Measurements from ENCODE around the gene MACROD2.

Gene MACROD2

DNA sequence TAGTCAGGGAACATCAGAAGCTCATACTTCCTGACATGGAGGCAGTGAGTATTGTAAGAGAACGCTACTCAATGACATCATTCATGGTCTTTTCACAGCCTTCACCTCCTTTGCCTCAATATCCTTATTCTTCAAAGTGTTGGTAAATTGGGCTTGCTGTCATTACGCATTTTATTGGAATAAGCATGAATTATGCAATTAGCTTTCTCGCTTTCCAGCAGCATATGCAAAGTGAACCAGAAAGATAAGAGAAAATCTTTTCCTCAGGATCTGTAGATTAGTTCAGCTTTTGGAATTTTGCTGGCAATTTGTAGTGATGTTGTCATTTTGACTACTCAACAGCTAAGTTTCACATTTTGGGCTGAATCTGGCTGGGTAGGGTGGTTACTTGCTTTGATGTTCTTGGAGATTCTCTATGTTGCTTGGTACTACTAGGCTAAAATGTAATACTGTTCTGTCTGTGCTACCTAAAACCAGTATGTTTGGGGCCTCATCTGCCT lies 1565.8 kb downstream of the MACROD2 start:
- Histone ChIP-seq H3K4me2 (ENCODE audit: low read length) (no peak overlapping the region), H3K27me3 (ENCODE audit: control insufficient read depth, insufficient read depth, low read length) (no peaks in the 10 kb centered on the region), H3K9ac (ENCODE audit: low read depth, low read length) (no peak overlapping the region), H3K9me3 (replicated peaks; ENCODE audit: low read length) (no peaks in the 10 kb centered on the region), H3K4me3 (ENCODE audit: low read length) (no peak overlapping the region), H3K4me1 (ENCODE audit: control insufficient read depth, insufficient read depth, low read length) (no peaks in the 10 kb centered on the region), H3K36me3 (ENCODE audit: insufficient read depth, low read length) (no peaks in the 10 kb centered on the region)

DNA sequence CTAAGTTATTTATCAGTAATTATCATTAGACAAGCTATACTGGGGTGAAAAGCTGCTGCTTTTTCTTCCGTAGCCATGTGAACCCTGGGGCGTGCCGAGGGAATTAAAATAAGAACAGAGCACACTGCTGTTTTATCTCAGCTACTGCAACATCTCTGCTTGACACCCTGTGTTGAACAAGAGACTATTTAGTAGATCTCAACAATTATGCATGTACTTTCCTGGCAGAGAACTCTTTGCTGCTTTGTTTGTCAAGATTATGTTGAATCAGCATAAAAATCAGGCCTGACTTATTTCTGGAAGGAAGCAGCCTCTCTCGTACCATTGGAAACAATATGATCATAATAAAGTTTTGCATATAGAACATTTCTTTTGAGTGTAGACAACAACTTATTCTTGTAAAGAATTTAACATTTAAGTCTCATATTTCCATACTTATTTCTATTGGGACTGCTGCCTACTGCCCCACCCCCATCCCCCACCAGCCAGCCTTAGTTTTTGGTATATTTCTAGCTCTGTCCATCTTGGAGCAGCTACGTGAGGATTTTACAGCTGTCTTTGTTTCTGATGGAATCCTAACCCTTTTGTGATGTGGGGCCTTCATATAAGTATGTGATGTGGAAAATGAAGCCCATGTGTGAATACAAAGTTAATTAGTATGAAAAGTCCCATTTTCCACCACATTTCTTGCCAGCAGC lies 1566.5 kb downstream of the MACROD2 start:
- Histone ChIP-seq H3K9ac (ENCODE audit: low read depth, low read length) (no peak overlapping the region), H3K4me3 (ENCODE audit: low read length) (no peak overlapping the region), H3K4me1 (ENCODE audit: control insufficient read depth, insufficient read depth, low read length) (no peaks in the 10 kb centered on the region), H3K36me3 (ENCODE audit: insufficient read depth, low read length) (no peaks in the 10 kb centered on the region), H3K9me3 (replicated peaks; ENCODE audit: low read length) (no peaks in the 10 kb centered on the region), H3K27me3 (ENCODE audit: control insufficient read depth, insufficient read depth, low read length) (no peaks in the 10 kb centered on the region), H3K4me2 (ENCODE audit: low read length) (no peak overlapping the region)

DNA sequence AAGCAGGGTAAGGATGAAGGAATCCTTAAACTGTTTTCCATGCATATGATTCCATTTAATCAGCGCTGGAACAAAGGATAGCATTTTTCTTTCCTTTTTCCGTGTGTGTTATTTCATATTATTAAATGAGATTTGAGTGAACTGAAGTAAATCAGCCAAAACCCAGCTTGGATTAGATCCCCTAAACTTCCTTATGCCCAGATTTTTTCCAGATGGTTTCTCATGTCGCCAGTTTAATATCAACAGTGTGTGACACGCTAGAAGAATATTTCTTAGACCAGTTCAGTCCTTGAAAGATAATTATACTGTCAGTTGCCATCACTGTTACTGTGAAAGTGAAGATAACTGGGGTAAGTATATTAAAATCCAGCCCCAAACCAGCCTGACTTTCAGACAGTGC lies 1568.5 kb downstream of the MACROD2 start:
- Histone ChIP-seq H3K9ac (ENCODE audit: low read depth, low read length) (no peak overlapping the region), H3K4me3 (ENCODE audit: low read length) (no peak overlapping the region), H3K36me3 (ENCODE audit: insufficient read depth, low read length) (no peaks in the 10 kb centered on the region), H3K4me2 (ENCODE audit: low read length) (no peak overlapping the region), H3K9me3 (replicated peaks; ENCODE audit: low read length) (no peaks in the 10 kb centered on the region), H3K4me1 (ENCODE audit: control insufficient read depth, insufficient read depth, low read length) (no peaks in the 10 kb centered on the region), H3K27me3 (ENCODE audit: control insufficient read depth, insufficient read depth, low read length) (no peaks in the 10 kb centered on the region)

DNA sequence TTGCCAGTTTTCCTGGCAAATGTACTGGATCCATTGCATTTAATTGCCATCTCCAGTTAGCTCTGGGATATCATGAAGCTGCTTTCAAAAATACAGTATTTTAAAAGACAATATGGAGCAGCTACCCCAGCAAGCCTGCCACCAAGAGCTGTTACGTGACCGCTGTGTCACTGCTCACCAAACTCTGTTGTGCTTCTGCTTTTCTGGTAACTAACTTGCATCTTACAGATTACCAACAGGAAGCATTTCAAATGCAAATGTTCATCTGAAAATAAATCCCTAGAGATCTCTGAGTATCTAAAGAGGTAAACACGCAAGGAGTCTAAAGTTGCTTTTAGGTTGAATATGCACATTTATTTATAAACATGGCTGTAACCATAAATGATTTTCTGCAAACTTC lies 1569.7 kb downstream of the MACROD2 start:
- Histone ChIP-seq H3K9me3 (replicated peaks; ENCODE audit: low read length) (no peaks in the 10 kb centered on the region), H3K4me3 (ENCODE audit: low read length) (no peak overlapping the region), H3K4me1 (ENCODE audit: control insufficient read depth, insufficient read depth, low read length) (no peaks in the 10 kb centered on the region), H3K9ac (ENCODE audit: low read depth, low read length) (no peak overlapping the region), H3K27me3 (ENCODE audit: control insufficient read depth, insufficient read depth, low read length) (no peaks in the 10 kb centered on the region), H3K36me3 (ENCODE audit: insufficient read depth, low read length) (no peaks in the 10 kb centered on the region), H3K4me2 (ENCODE audit: low read length) (no peak overlapping the region)

DNA sequence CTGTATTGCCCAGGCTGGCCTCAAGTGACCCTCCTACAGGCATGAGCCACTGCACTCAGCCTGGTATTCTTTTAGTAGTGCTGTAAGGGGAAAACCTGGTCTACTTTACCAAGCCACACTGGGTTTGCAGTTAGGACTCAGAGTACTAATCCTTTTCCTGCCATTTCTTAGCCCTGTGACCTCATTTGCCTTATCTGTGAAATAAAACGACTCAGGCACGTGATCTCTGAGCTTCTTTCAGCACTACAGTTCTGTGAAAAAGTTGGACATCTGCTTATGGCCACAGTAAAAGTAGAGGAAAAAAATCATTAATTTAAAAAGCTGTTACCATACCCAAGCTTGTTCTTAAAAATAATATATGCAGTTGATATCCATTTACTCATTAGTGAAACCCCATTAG lies 1570.5 kb downstream of the MACROD2 start:
- Histone ChIP-seq H3K4me2 (ENCODE audit: low read length) (no peak overlapping the region), H3K4me1 (ENCODE audit: control insufficient read depth, insufficient read depth, low read length) (no peaks in the 10 kb centered on the region), H3K4me3 (ENCODE audit: low read length) (no peak overlapping the region), H3K36me3 (ENCODE audit: insufficient read depth, low read length) (no peaks in the 10 kb centered on the region), H3K27me3 (ENCODE audit: control insufficient read depth, insufficient read depth, low read length) (no peaks in the 10 kb centered on the region), H3K9ac (ENCODE audit: low read depth, low read length) (no peak overlapping the region), H3K9me3 (replicated peaks; ENCODE audit: low read length) (no peaks in the 10 kb centered on the region)

DNA sequence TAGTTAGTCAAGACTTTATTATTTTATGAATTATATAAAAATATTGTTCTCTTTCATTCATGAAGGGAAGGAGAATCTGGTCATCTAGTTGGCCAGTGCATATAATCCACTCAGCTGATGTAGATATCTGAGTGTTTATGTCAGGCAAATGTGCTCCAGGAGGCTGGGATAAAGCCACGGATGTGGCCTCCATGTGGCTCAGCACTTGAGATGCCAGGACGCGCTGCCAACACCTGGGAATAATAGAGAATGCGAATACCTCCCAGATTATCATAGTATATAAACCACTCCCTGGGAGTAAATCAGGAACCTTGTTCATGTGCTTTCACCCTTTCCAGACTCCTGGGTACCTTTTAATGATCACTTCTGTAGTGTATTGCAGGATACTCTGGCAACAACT lies 1571.9 kb downstream of the MACROD2 start:
- Histone ChIP-seq H3K27me3 (ENCODE audit: control insufficient read depth, insufficient read depth, low read length) (no peaks in the 10 kb centered on the region), H3K36me3 (ENCODE audit: insufficient read depth, low read length) (no peaks in the 10 kb centered on the region), H3K9me3 (replicated peaks; ENCODE audit: low read length) (no peaks in the 10 kb centered on the region), H3K9ac (ENCODE audit: low read depth, low read length) (no peak overlapping the region), H3K4me3 (ENCODE audit: low read length) (no peak overlapping the region), H3K4me2 (ENCODE audit: low read length) (no peak overlapping the region), H3K4me1 (ENCODE audit: control insufficient read depth, insufficient read depth, low read length) (no peaks in the 10 kb centered on the region)

DNA sequence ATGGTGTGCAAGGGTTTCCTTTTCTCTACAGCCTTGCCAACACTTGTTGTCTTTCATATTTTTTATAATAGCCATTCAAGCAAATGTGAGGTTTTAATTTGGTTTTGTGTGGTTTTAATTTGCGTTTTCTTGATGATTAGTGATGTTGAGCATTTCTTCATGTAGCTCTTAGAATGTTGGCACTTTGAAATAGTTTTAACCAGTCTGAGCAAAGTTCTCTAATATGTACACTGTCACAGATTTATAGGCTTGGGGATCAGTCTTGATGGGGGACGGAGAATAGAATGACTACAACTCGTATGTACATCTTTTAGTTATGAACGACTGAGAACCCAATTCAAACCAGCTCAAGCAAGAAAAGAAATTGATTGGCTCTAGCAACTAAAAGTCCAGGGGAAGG lies 1574.8 kb downstream of the MACROD2 start:
- Histone ChIP-seq H3K36me3 (ENCODE audit: insufficient read depth, low read length) (no peaks in the 10 kb centered on the region), H3K9me3 (replicated peaks; ENCODE audit: low read length) (no peaks in the 10 kb centered on the region)

DNA sequence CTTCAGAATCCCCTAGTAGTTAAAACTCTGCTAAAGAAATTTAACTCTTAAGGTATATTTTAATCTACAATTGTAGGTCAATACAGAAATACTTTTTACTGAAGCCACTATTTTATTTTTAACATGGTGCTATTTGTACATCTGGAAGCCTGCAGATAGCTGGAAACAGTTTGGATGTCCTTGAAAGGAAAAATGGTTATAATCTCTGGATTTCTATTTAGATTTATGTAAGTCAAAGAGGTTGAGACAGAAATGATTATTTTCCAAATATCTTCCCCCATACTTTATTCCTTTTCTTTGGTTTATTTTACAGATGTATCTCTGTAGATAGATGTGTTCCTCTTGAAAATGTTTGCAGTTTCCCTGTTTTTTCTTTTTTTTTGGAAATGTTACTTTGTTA lies 1575.7 kb downstream of the MACROD2 start:
- Histone ChIP-seq H3K4me3 (ENCODE audit: low read length) (no peak overlapping the region), H3K4me2 (ENCODE audit: low read length) (no peak overlapping the region), H3K36me3 (ENCODE audit: insufficient read depth, low read length) (no peaks in the 10 kb centered on the region), H3K9ac (ENCODE audit: low read depth, low read length) (no peak overlapping the region), H3K9me3 (replicated peaks; ENCODE audit: low read length) (no peaks in the 10 kb centered on the region), H3K27me3 (ENCODE audit: control insufficient read depth, insufficient read depth, low read length) (no peaks in the 10 kb centered on the region), H3K4me1 (ENCODE audit: control insufficient read depth, insufficient read depth, low read length) (no peaks in the 10 kb centered on the region)

More for the DNA sequence above, 1574.8 kb downstream of the MACROD2 start:
- no peak overlapping the region for H3K4me3 ChIP-seq (ENCODE audit: low read length)
- no peak overlapping the region for H3K4me2 ChIP-seq (ENCODE audit: low read length)
- no peaks in the 10 kb centered on the region for H3K27me3 ChIP-seq (ENCODE audit: control insufficient read depth, insufficient read depth, low read length)
- no peak overlapping the region for H3K9ac ChIP-seq (ENCODE audit: low read depth, low read length)
- H3K4me1 ChIP-seq (ENCODE audit: control insufficient read depth, insufficient read depth, low read length), result no peaks in the 10 kb centered on the region

DNA sequence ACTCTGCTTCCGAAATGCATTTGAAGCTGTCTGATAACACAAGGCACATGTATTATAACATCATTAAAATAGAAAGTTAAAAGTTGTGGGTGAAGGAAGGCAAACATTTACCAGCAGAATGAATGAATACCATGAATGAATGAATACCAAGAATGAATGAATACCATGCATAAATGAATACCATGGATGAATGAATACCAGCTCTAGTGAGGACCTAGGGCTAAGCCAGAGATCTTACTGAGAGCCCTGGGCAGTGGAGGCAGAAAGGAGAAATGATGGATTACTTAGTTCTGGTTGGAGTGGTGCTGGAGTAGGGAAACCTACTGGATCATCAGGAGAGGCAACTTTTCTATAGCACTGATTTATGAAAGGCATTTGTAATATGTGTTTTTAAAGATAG lies 1579.9 kb downstream of the MACROD2 start:
- Histone ChIP-seq H3K4me3 (ENCODE audit: low read length) (no peak overlapping the region), H3K4me1 (ENCODE audit: control insufficient read depth, insufficient read depth, low read length) (no peaks in the 10 kb centered on the region), H3K4me2 (ENCODE audit: low read length) (no peak overlapping the region), H3K9me3 (replicated peaks; ENCODE audit: low read length) (no peaks in the 10 kb centered on the region), H3K9ac (ENCODE audit: low read depth, low read length) (no peak overlapping the region), H3K36me3 (ENCODE audit: insufficient read depth, low read length) (no peaks in the 10 kb centered on the region), H3K27me3 (ENCODE audit: control insufficient read depth, insufficient read depth, low read length) (no peaks in the 10 kb centered on the region)

DNA sequence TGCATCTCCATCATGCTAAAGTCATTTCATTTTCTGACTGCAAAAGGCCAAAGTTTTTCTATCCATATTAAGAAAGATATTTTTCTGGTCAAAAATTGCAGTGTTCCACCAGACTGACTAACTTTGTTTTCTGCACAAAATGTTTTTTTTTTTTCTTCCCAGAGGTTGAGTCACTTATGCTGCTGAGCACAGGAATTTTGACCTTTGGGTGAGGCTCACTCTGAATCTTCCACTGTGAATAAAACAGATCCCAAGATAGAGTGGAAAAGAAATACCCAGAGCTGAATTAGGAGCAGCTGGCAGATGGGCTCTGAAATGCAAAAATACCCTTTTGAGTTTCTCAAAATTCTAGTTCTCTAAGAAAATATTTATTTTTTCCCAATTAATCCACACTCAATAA lies 1581.1 kb downstream of the MACROD2 start:
- no peak overlapping the region for H3K4me3 ChIP-seq (ENCODE audit: low read length)
- H3K9me3 ChIP-seq (replicated peaks; ENCODE audit: low read length), result no peaks in the 10 kb centered on the region
- no peak overlapping the region for H3K4me2 ChIP-seq (ENCODE audit: low read length)
- no peak overlapping the region for H3K9ac ChIP-seq (ENCODE audit: low read depth, low read length)
- H3K27me3 ChIP-seq (ENCODE audit: control insufficient read depth, insufficient read depth, low read length), result no peaks in the 10 kb centered on the region
- H3K4me1 ChIP-seq (ENCODE audit: control insufficient read depth, insufficient read depth, low read length), result no peaks in the 10 kb centered on the region
- H3K36me3 ChIP-seq (ENCODE audit: insufficient read depth, low read length), result no peaks in the 10 kb centered on the region

DNA sequence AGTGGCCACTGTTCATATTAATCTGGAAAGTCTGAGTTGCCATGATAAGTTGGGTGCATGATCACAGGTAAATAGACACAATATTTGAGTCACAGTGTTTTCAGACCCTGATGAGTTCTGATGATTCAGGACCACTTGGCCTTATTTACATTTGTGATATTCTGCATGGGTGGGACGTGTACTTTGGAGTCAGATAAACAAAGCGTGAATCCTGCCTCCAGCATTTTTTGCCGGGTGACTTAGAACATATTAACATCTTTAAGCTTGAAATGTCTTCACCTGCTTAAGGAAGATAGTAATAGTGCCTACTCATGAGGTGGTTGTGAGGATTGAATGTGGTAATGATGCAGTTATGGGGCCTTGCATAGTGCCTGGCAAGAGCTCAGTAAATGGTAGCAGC lies 1582.8 kb downstream of the MACROD2 start:
- Histone ChIP-seq H3K4me2 (ENCODE audit: low read length) (no peak overlapping the region), H3K36me3 (ENCODE audit: insufficient read depth, low read length) (no peaks in the 10 kb centered on the region), H3K4me3 (ENCODE audit: low read length) (no peak overlapping the region), H3K27me3 (ENCODE audit: control insufficient read depth, insufficient read depth, low read length) (no peaks in the 10 kb centered on the region), H3K9me3 (replicated peaks; ENCODE audit: low read length) (no peaks in the 10 kb centered on the region), H3K9ac (ENCODE audit: low read depth, low read length) (no peak overlapping the region), H3K4me1 (ENCODE audit: control insufficient read depth, insufficient read depth, low read length) (no peaks in the 10 kb centered on the region)

DNA sequence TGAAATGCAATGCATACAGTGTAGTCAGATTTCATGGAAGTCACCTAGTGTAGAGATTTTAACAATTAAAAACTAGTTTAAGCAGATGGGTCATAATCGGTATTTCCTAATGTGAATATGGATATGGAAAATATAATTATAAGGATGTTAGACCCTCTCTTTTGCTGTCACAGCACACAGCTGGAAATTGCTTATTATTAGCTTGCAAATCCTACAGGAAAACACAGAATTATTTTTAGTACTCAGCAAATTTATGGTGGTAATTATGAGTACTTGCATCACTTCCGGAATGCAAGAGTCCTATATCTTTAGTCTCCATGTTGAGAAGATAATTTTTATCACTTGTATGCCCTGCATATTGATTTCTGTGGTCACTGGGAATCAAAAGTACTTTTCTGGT lies 1584.4 kb downstream of the MACROD2 start:
- no peaks in the 10 kb centered on the region for H3K9me3 ChIP-seq (replicated peaks; ENCODE audit: low read length)
- no peak overlapping the region for H3K9ac ChIP-seq (ENCODE audit: low read depth, low read length)
- no peaks in the 10 kb centered on the region for H3K4me1 ChIP-seq (ENCODE audit: control insufficient read depth, insufficient read depth, low read length)
- H3K36me3 ChIP-seq (ENCODE audit: insufficient read depth, low read length), result no peaks in the 10 kb centered on the region
- H3K27me3 ChIP-seq (ENCODE audit: control insufficient read depth, insufficient read depth, low read length), result no peaks in the 10 kb centered on the region
- no peak overlapping the region for H3K4me2 ChIP-seq (ENCODE audit: low read length)
- H3K4me3 ChIP-seq (ENCODE audit: low read length), result no peak overlapping the region

Measured in skeletal muscle satellite cell (primary cell).